ENCODE results near the gene TACR2.

TACR2 gene

GRCh38 chr10:69416695-69417094, at the start of gene TACR2:
TSS of gene TACR2 (minus strand) at chr10:69416918. CDS start at chr10:69416323, 595 bp downstream.
- no peak for DNase-seq (ENCODE audit: low read depth)
- no peak for TF ChIP-seq CTCF (conservative IDR thresholded peaks at IDR 0.05; ENCODE audit: low read depth, low read length)
- H3K4me3 ChIP-seq (ENCODE audit: low read depth, low read length): no peak within 1 kb of the TSS

GRCh38 chr10:69466158-69466490, 49.4 kb upstream of the TACR2 start:
- TF ChIP-seq CTCF (conservative IDR thresholded peaks at IDR 0.05; ENCODE audit: low read depth, low read length): no peak
- no peak for DNase-seq (ENCODE audit: low read depth)
- no peak overlapping the region for H3K4me3 ChIP-seq (ENCODE audit: low read depth, low read length)

GRCh38 chr10:69465457-69466157, 48.9 kb upstream of the TACR2 start:
- DNase-seq (ENCODE audit: low read depth): no peak
- no peak for TF ChIP-seq CTCF (conservative IDR thresholded peaks at IDR 0.05; ENCODE audit: low read depth, low read length)

GRCh38 chr10:69464801-69465401, 48.2 kb upstream of the TACR2 start:
- DNase-seq (ENCODE audit: low read depth): no peak
- no peak for TF ChIP-seq CTCF (conservative IDR thresholded peaks at IDR 0.05; ENCODE audit: low read depth, low read length)
- H3K4me3 ChIP-seq (ENCODE audit: low read depth, low read length): no peak overlapping the region

More at GRCh38 chr10:69465457-69466157, 48.9 kb upstream of the TACR2 start:
- no peak overlapping the region for H3K4me3 ChIP-seq (ENCODE audit: low read depth, low read length)

GRCh38 chr10:69464401-69464800, 47.7 kb upstream of the TACR2 start:
- no peak overlapping the region for H3K4me3 ChIP-seq (ENCODE audit: low read depth, low read length)
- DNase-seq (ENCODE audit: low read depth): no peak
- no peak for TF ChIP-seq CTCF (conservative IDR thresholded peaks at IDR 0.05; ENCODE audit: low read depth, low read length)

- H3K4me3 ChIP-seq (ENCODE audit: low read depth, low read length): no peak overlapping the region
- no peak for DNase-seq (ENCODE audit: low read depth)
- no peak for TF ChIP-seq CTCF (conservative IDR thresholded peaks at IDR 0.05; ENCODE audit: low read depth, low read length)
Observed at GRCh38 chr10:69463886-69464285, 47.2 kb upstream of the TACR2 start.

All from choroid plexus epithelial cell (primary cell).